Chondrocyte (in vitro differentiated cells): ENCODE results near the gene NLN. TPM values are rescaled to one million over a fixed set of nuclear protein-coding genes. Genes with fewer than 3 reads are reported as not detected.

Source experiments
- DNase-seq: peaks from one replicate; pipeline ENCODE4 v3.0.0; 2021; ENCODE audit warnings: mixed read lengths, low spot score
- H3K27ac Mint-ChIP-seq: one replicate; pipeline ENCODE4 v1.8.0; 2021; ENCODE audit warnings: mild to moderate bottlenecking, moderate library complexity, mixed read lengths; ENCODE audit not compliant: unreplicated experiment
- H3K27me3 Mint-ChIP-seq: 2 replicates; pipeline ENCODE4 v1.8.0; 2021; ENCODE audit warnings: low read depth, mixed read lengths
- H3K36me3 Mint-ChIP-seq: 2 replicates; pipeline ENCODE4 v1.8.0; 2021; ENCODE audit warnings: low read depth, mixed read lengths
- H3K4me1 Mint-ChIP-seq: 2 replicates; pipeline ENCODE4 v1.8.0; 2021; ENCODE audit warnings: low read depth, mild to moderate bottlenecking, mixed read lengths
- H3K4me3 Mint-ChIP-seq: one replicate; pipeline ENCODE4 v1.8.0; 2021; ENCODE audit warnings: mild to moderate bottlenecking, moderate library complexity, mixed read lengths; ENCODE audit not compliant: unreplicated experiment
- H3K9me3 Mint-ChIP-seq: 2 replicates; pipeline ENCODE4 v1.8.0; 2021; ENCODE audit warnings: low read depth, mixed read lengths
- CTCF ChIP-seq: fragments of 200-600 bp; sonication (generic); IDR thresholded peaks from 2 replicates; pipeline ENCODE4 v1.5.0; 2021; ENCODE audit warnings: antibody characterized with exemption, mild to moderate bottlenecking, moderate library complexity
- total RNA-seq: library from RNA; stranded (reverse); gene quantifications from 3 replicates; pipeline ENCODE4 v1.2.1, GENCODE V29; 2021

Gene NLN
- total RNA-seq, 1 donor from 2014 or later: 38.6 TPM

- H3K27me3 Mint-ChIP-seq: no peaks in the 10 kb centered on the region
- no peak overlapping the region for H3K4me3 Mint-ChIP-seq
- TF ChIP-seq CTCF: no peak
- H3K27ac Mint-ChIP-seq: no peak overlapping the region
- H3K4me1 Mint-ChIP-seq: no peaks in the 10 kb centered on the region
- H3K9me3 Mint-ChIP-seq: no peaks in the 10 kb centered on the region
- peaks cover 8% of the 10 kb centered on the region for H3K36me3 Mint-ChIP-seq
- DNase-seq: no peak
Measured at GRCh38 chr5:65693121-65693520, 28.9 kb upstream of the NLN start.

GRCh38 chr5:65695162-65695755 lies 26.7 kb upstream of the NLN start:
- no peak for DNase-seq
- Mint-ChIP-seq H3K4me1 (no peaks in the 10 kb centered on the region), H3K9me3 (no peaks in the 10 kb centered on the region)

GRCh38 chr5:65695896-65696295 lies 26.1 kb upstream of the NLN start:
- Mint-ChIP-seq H3K9me3 (no peaks in the 10 kb centered on the region), H3K4me3 (no peak overlapping the region), H3K27me3 (no peaks in the 10 kb centered on the region), H3K4me1 (no peaks in the 10 kb centered on the region), H3K27ac (no peak overlapping the region), H3K36me3 (peaks cover 11% of the 10 kb centered on the region)
- DNase-seq: no peak
- no peak for TF ChIP-seq CTCF

More at GRCh38 chr5:65695162-65695755, 26.7 kb upstream of the NLN start:
- Mint-ChIP-seq H3K27me3 (no peaks in the 10 kb centered on the region), H3K4me3 (no peak overlapping the region), H3K36me3 (peaks cover 14% of the 10 kb centered on the region), H3K27ac (no peak overlapping the region)
- TF ChIP-seq CTCF: no peak

GRCh38 chr5:65696892-65697291 lies 25.1 kb upstream of the NLN start:
- Mint-ChIP-seq H3K27ac (no peak overlapping the region), H3K4me3 (no peak overlapping the region), H3K27me3 (no peaks in the 10 kb centered on the region), H3K36me3 (peaks cover 8% of the 10 kb centered on the region), H3K4me1 (no peaks in the 10 kb centered on the region), H3K9me3 (no peaks in the 10 kb centered on the region)
- DNase-seq: no peak
- no peak for TF ChIP-seq CTCF

GRCh38 chr5:65699338-65699737 lies 22.7 kb upstream of the NLN start:
- H3K27me3 Mint-ChIP-seq: no peaks in the 10 kb centered on the region
- no peaks in the 10 kb centered on the region for H3K9me3 Mint-ChIP-seq
- no peak for TF ChIP-seq CTCF
- no peak for DNase-seq
- H3K4me3 Mint-ChIP-seq: no peak overlapping the region
- no peak overlapping the region for H3K27ac Mint-ChIP-seq
- no peaks in the 10 kb centered on the region for H3K4me1 Mint-ChIP-seq
- H3K36me3 Mint-ChIP-seq: peaks cover 14% of the 10 kb centered on the region
